Measurements from ENCODE around the gene PRKAG2. TPM values are rescaled to one million over a fixed set of nuclear protein-coding genes. Genes with fewer than 3 reads are reported as not detected.

Gene PRKAG2
- total RNA-seq, 2 donors from 2014 or later = 41.3 to 51.8 TPM

- H3K4me1 Mint-ChIP-seq = peaks cover 21% of the 10 kb centered on the region
- H3K36me3 Mint-ChIP-seq (ENCODE audit: low read depth) = no peaks in the 10 kb centered on the region
- peak overlapping the region; percentile 27 for H3K27ac Mint-ChIP-seq
- no peaks in the 10 kb centered on the region for H3K27me3 Mint-ChIP-seq
- H3K4me3 Mint-ChIP-seq = peak overlapping the region; percentile 9
- DNase-seq = no peak
- H3K9me3 ChIP-seq (ENCODE audit: control insufficient read depth, low read length, poor library complexity, severe bottlenecking) = no peaks in the 10 kb centered on the region
- ATAC-seq = no peak
Observed at GRCh38 chr7:151679071-151679708, 197.7 kb downstream of the PRKAG2 start.

- no peak for ATAC-seq
- H3K4me1 Mint-ChIP-seq = peaks cover 21% of the 10 kb centered on the region
Observed at GRCh38 chr7:151678227-151678604, 198.7 kb downstream of the PRKAG2 start.

GRCh38 chr7:151677581-151678226 lies 199.2 kb downstream of the PRKAG2 start:
- Mint-ChIP-seq H3K4me3 (no peak overlapping the region), H3K4me1 (peaks cover 21% of the 10 kb centered on the region)
- no peak for ATAC-seq

More at GRCh38 chr7:151678227-151678604, 198.7 kb downstream of the PRKAG2 start:
- Mint-ChIP-seq H3K4me3 (no peak overlapping the region), H3K27ac (no peak overlapping the region), H3K36me3 (ENCODE audit: low read depth) (peaks cover 2% of the 10 kb centered on the region), H3K27me3 (no peaks in the 10 kb centered on the region)
- H3K9me3 ChIP-seq (ENCODE audit: control insufficient read depth, low read length, poor library complexity, severe bottlenecking) = no peaks in the 10 kb centered on the region
- no peak for DNase-seq

GRCh38 chr7:151676759-151677158 lies 200.2 kb downstream of the PRKAG2 start:
- no peak for ATAC-seq

More at GRCh38 chr7:151677581-151678226, 199.2 kb downstream of the PRKAG2 start:
- no peaks in the 10 kb centered on the region for H3K9me3 ChIP-seq (ENCODE audit: control insufficient read depth, low read length, poor library complexity, severe bottlenecking)
- no peak for DNase-seq
- no peak overlapping the region for H3K27ac Mint-ChIP-seq
- H3K27me3 Mint-ChIP-seq = no peaks in the 10 kb centered on the region
- H3K36me3 Mint-ChIP-seq (ENCODE audit: low read depth) = peaks cover 2% of the 10 kb centered on the region

GRCh38 chr7:151675196-151675920 lies 201.6 kb downstream of the PRKAG2 start:
- no peak overlapping the region for H3K4me3 Mint-ChIP-seq
- DNase-seq = no peak
- H3K27ac Mint-ChIP-seq = no peak overlapping the region
- H3K9me3 ChIP-seq (ENCODE audit: control insufficient read depth, low read length, poor library complexity, severe bottlenecking) = no peaks in the 10 kb centered on the region
- ATAC-seq = no peak
- H3K36me3 Mint-ChIP-seq (ENCODE audit: low read depth) = peaks cover 5% of the 10 kb centered on the region
- peaks cover 16% of the 10 kb centered on the region for H3K4me1 Mint-ChIP-seq
- H3K27me3 Mint-ChIP-seq = no peaks in the 10 kb centered on the region

More at GRCh38 chr7:151676759-151677158, 200.2 kb downstream of the PRKAG2 start:
- H3K27ac Mint-ChIP-seq = no peak overlapping the region
- H3K4me1 Mint-ChIP-seq = peaks cover 22% of the 10 kb centered on the region
- H3K4me3 Mint-ChIP-seq = no peak overlapping the region
- no peaks in the 10 kb centered on the region for H3K9me3 ChIP-seq (ENCODE audit: control insufficient read depth, low read length, poor library complexity, severe bottlenecking)
- H3K36me3 Mint-ChIP-seq (ENCODE audit: low read depth) = peaks cover 4% of the 10 kb centered on the region
- no peak for DNase-seq
- H3K27me3 Mint-ChIP-seq = no peaks in the 10 kb centered on the region

GRCh38 chr7:151674161-151674920 lies 202.6 kb downstream of the PRKAG2 start:
- no peaks in the 10 kb centered on the region for H3K27me3 Mint-ChIP-seq
- no peak overlapping the region for H3K27ac Mint-ChIP-seq
- H3K4me1 Mint-ChIP-seq = peaks cover 16% of the 10 kb centered on the region
- DNase-seq = no peak
- ATAC-seq = no peak
- H3K36me3 Mint-ChIP-seq (ENCODE audit: low read depth) = peaks cover 8% of the 10 kb centered on the region
- H3K9me3 ChIP-seq (ENCODE audit: control insufficient read depth, low read length, poor library complexity, severe bottlenecking) = no peaks in the 10 kb centered on the region
- H3K4me3 Mint-ChIP-seq = no peak overlapping the region

- Mint-ChIP-seq H3K4me1 (peaks cover 12% of the 10 kb centered on the region), H3K36me3 (ENCODE audit: low read depth) (peaks cover 11% of the 10 kb centered on the region), H3K4me3 (no peak overlapping the region), H3K27me3 (no peaks in the 10 kb centered on the region), H3K27ac (no peak overlapping the region)
- H3K9me3 ChIP-seq (ENCODE audit: control insufficient read depth, low read length, poor library complexity, severe bottlenecking) = no peaks in the 10 kb centered on the region
- DNase-seq (no peak), ATAC-seq (no peak)
Observed at GRCh38 chr7:151673216-151673615, 203.7 kb downstream of the PRKAG2 start.

GRCh38 chr7:151672716-151673115 lies 204.2 kb downstream of the PRKAG2 start:
- peaks cover 11% of the 10 kb centered on the region for H3K36me3 Mint-ChIP-seq (ENCODE audit: low read depth)

GRCh38 chr7:151671514-151671913 lies 205.4 kb downstream of the PRKAG2 start:
- Mint-ChIP-seq H3K4me3 (no peak overlapping the region), H3K27me3 (no peaks in the 10 kb centered on the region), H3K27ac (no peak overlapping the region), H3K4me1 (peaks cover 5% of the 10 kb centered on the region), H3K36me3 (ENCODE audit: low read depth) (peaks cover 11% of the 10 kb centered on the region)
- H3K9me3 ChIP-seq (ENCODE audit: control insufficient read depth, low read length, poor library complexity, severe bottlenecking) = no peaks in the 10 kb centered on the region
- no peak for ATAC-seq
- DNase-seq = no peak

More at GRCh38 chr7:151672716-151673115, 204.2 kb downstream of the PRKAG2 start:
- Mint-ChIP-seq H3K27ac (no peak overlapping the region), H3K4me3 (no peak overlapping the region), H3K4me1 (peaks cover 7% of the 10 kb centered on the region), H3K27me3 (no peaks in the 10 kb centered on the region)
- ATAC-seq = no peak
- DNase-seq = no peak
- H3K9me3 ChIP-seq (ENCODE audit: control insufficient read depth, low read length, poor library complexity, severe bottlenecking) = no peaks in the 10 kb centered on the region

- no peak overlapping the region for H3K27ac Mint-ChIP-seq
- no peak overlapping the region for H3K4me3 Mint-ChIP-seq
- peaks cover 5% of the 10 kb centered on the region for H3K4me1 Mint-ChIP-seq
- no peaks in the 10 kb centered on the region for H3K27me3 Mint-ChIP-seq
- peaks cover 11% of the 10 kb centered on the region for H3K36me3 Mint-ChIP-seq (ENCODE audit: low read depth)
- DNase-seq (no peak), ATAC-seq (no peak)
- no peaks in the 10 kb centered on the region for H3K9me3 ChIP-seq (ENCODE audit: control insufficient read depth, low read length, poor library complexity, severe bottlenecking)
Observed at GRCh38 chr7:151669762-151670161, 207.2 kb downstream of the PRKAG2 start.

- DNase-seq (no peak), ATAC-seq (no peak)
- H3K27ac Mint-ChIP-seq = no peak overlapping the region
- H3K9me3 ChIP-seq (ENCODE audit: control insufficient read depth, low read length, poor library complexity, severe bottlenecking) = no peaks in the 10 kb centered on the region
- H3K4me1 Mint-ChIP-seq = peaks cover 9% of the 10 kb centered on the region
- no peak overlapping the region for H3K4me3 Mint-ChIP-seq
- H3K36me3 Mint-ChIP-seq (ENCODE audit: low read depth) = peaks cover 7% of the 10 kb centered on the region
- H3K27me3 Mint-ChIP-seq = no peaks in the 10 kb centered on the region
Observed at GRCh38 chr7:151666886-151667285, 210.0 kb downstream of the PRKAG2 start.

- Mint-ChIP-seq H3K27me3 (no peaks in the 10 kb centered on the region), H3K27ac (no peak overlapping the region), H3K36me3 (ENCODE audit: low read depth) (peaks cover 6% of the 10 kb centered on the region), H3K4me1 (peaks cover 9% of the 10 kb centered on the region), H3K4me3 (no peak overlapping the region)
- no peak for DNase-seq
- no peaks in the 10 kb centered on the region for H3K9me3 ChIP-seq (ENCODE audit: control insufficient read depth, low read length, poor library complexity, severe bottlenecking)
- no peak for ATAC-seq
Observed at GRCh38 chr7:151665368-151665767, 211.5 kb downstream of the PRKAG2 start.

- Mint-ChIP-seq H3K27me3 (no peaks in the 10 kb centered on the region), H3K4me3 (no peak overlapping the region), H3K27ac (no peak overlapping the region), H3K4me1 (peaks cover 7% of the 10 kb centered on the region), H3K36me3 (ENCODE audit: low read depth) (peaks cover 3% of the 10 kb centered on the region)
- H3K9me3 ChIP-seq (ENCODE audit: control insufficient read depth, low read length, poor library complexity, severe bottlenecking) = no peaks in the 10 kb centered on the region
- no peak for ATAC-seq
- no peak for DNase-seq
Observed at GRCh38 chr7:151664268-151664667, 212.6 kb downstream of the PRKAG2 start.

All from T-helper 17 cell (primary cell).